ENCODE data around the gene VWA8.

DNA sequence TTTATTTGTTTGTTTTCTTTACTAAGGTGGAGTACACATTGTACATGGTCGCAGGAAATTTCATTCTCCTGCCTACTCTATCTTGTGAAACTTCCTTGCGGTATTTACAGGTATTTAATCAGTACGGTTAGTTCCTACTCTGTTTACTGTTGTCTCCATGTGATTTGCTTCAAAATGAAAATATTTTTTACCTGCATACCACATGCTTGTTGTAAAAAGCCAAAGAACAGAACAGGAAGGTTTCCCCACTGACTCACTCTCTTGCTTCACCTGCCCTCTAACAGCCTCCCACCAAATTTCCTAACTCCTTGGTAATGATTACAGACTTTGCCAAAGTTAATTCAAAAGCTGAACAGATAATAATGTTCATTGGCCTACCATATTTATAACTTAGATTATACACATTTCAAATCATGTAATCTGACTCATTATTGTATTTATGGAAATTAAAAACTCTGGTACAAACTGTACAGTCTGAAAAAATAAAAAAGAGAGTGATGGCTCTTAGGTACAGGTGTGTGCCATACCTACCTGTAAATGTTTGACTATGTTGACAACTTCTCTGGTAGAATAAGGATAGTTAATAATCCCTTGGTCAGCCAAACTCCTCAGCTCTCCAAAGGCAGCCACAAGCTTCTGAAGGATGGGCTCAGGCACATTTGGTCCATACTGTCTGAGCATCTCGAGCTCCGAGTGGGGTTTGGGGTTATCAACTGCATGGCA is 239.9 kb downstream of the VWA8 start:
- TF ChIP-seq CTCF (IDR thresholded peaks at IDR 0.05 in 2 of 3, conservative IDR thresholded peaks at IDR 0.05 in 1 of 3; ENCODE audit: borderline replicate concordance in 1 of 3, insufficient read depth in 1 of 3, low read depth in 2 of 3, low read length in 2 of 3) (no peak), CBX3 (IDR thresholded peaks at IDR 0.05; ENCODE audit: low read depth) (no peak), POLR2A (IDR thresholded peaks at IDR 0.05; ENCODE audit: borderline replicate concordance, extremely low read depth, insufficient read depth, insufficient read length) (no peak), EZH2 (IDR thresholded peaks at IDR 0.05) (no peak)

Data from HCT116 (cell line).